Astrocyte (in vitro differentiated cells and primary cell): Measurements from ENCODE around the gene TMEM132E. TPM values are rescaled to one million over a fixed set of nuclear protein-coding genes. Genes with fewer than 3 reads are reported as not detected.

Source experiments
- DNase-seq: peaks from one replicate; pipeline ENCODE4 v3.0.0-alpha.2; 2010; ENCODE audit warnings: low read depth
- FAIRE-seq: peaks from 2 replicates; lab custom pipeline; 2011; peaks lifted over from hg19 to GRCh38; lab: Jason Lieb, UNC
- H2AFZ ChIP-seq: 2 replicates; pipeline ENCODE4 v1.6.0; 2012; ENCODE audit warnings: low read depth, low read length, inconsistent platforms
- H3K27ac ChIP-seq: 2 replicates; pipeline ENCODE4 v1.5.1; 2011; ENCODE audit warnings: low read depth, low read length, inconsistent platforms
- H3K27me3 ChIP-seq: 2 replicates; pipeline ENCODE4 v1.6.0; 2011; ENCODE audit warnings: low read length, inconsistent platforms; ENCODE audit not compliant: insufficient read depth
- H3K36me3 ChIP-seq: 2 replicates; pipeline ENCODE4 v1.5.1; 2011; ENCODE audit warnings: low read length, inconsistent platforms; ENCODE audit not compliant: insufficient read depth
- H3K4me1 ChIP-seq: 2 replicates; pipeline ENCODE4 v1.5.1; 2011; ENCODE audit warnings: low read length, inconsistent platforms; ENCODE audit not compliant: insufficient read depth
- H3K4me2 ChIP-seq: 2 replicates; pipeline ENCODE4 v1.6.0; 2012; ENCODE audit warnings: low read length, inconsistent platforms
- H3K4me3 ChIP-seq: 2 replicates; pipeline ENCODE4 v1.5.1; 2011; ENCODE audit warnings: low read depth, mild to moderate bottlenecking, low read length, inconsistent platforms; ENCODE audit not compliant: insufficient read depth
- H3K79me2 ChIP-seq: 2 replicates; pipeline ENCODE4 v1.6.0; 2012; ENCODE audit warnings: mild to moderate bottlenecking, low read length, inconsistent platforms; ENCODE audit not compliant: insufficient read depth
- H3K9ac ChIP-seq: 2 replicates; pipeline ENCODE4 v1.6.0; 2012; ENCODE audit warnings: mild to moderate bottlenecking, low read length, inconsistent platforms
- H3K9me3 ChIP-seq: 2 replicates; pipeline ENCODE4 v1.5.1; 2012; ENCODE audit warnings: low read depth, mild to moderate bottlenecking, low read length, inconsistent platforms; ENCODE audit not compliant: insufficient read depth
- H4K20me1 ChIP-seq: 2 replicates; pipeline ENCODE4 v1.6.0; 2012; ENCODE audit warnings: low read length, inconsistent platforms; ENCODE audit not compliant: insufficient read depth
- H3K27ac Mint-ChIP-seq: one replicate; pipeline ENCODE4 v1.8.0; 2021; ENCODE audit warnings: mild to moderate bottlenecking, mixed read lengths; ENCODE audit not compliant: unreplicated experiment
- H3K27me3 Mint-ChIP-seq: one replicate; pipeline ENCODE4 v1.8.0; 2021; ENCODE audit warnings: low read depth, mixed read lengths; ENCODE audit not compliant: unreplicated experiment
- H3K36me3 Mint-ChIP-seq: one replicate; pipeline ENCODE4 v1.8.0; 2021; ENCODE audit warnings: low read depth, mixed read lengths; ENCODE audit not compliant: unreplicated experiment
- H3K4me1 Mint-ChIP-seq: one replicate; pipeline ENCODE4 v1.8.0; 2021; ENCODE audit warnings: low read depth, mixed read lengths; ENCODE audit not compliant: unreplicated experiment
- H3K4me3 Mint-ChIP-seq: one replicate; pipeline ENCODE4 v1.8.0; 2021; ENCODE audit warnings: mild to moderate bottlenecking, moderate library complexity, mixed read lengths; ENCODE audit not compliant: unreplicated experiment
- H3K9me3 Mint-ChIP-seq: one replicate; pipeline ENCODE4 v1.8.0; 2021; ENCODE audit warnings: mild to moderate bottlenecking, mixed read lengths; ENCODE audit not compliant: unreplicated experiment
- CTCF ChIP-seq: IDR thresholded peaks from 2 replicates; pipeline ENCODE4 v1.5.1; 2011; ENCODE audit warnings: low read depth, mild to moderate bottlenecking, inconsistent platforms, low read length, moderate library complexity; ENCODE audit not compliant: insufficient read depth
- EZH2 ChIP-seq: IDR thresholded peaks from 2 replicates; pipeline ENCODE4 v1.6.1; 2012; ENCODE audit warnings: mild to moderate bottlenecking, low read length, inconsistent platforms; ENCODE audit not compliant: insufficient read depth
- total RNA-seq: library from RNA; stranded (reverse); gene quantifications from 2 replicates; pipeline ENCODE4 v1.2.1, GENCODE V29; 2021

Gene TMEM132E
- total RNA-seq, 1 donor from 2014 or later = 0.18 TPM

- H3K4me3 Mint-ChIP-seq = no peak overlapping the region
- no peaks in the 10 kb centered on the region for H3K36me3 Mint-ChIP-seq
- TF ChIP-seq EZH2 = no peak
- no peak for TF ChIP-seq CTCF
- Histone ChIP-seq H3K4me2 (no peak overlapping the region), H3K4me3 (no peak overlapping the region), H3K36me3 (no peaks in the 10 kb centered on the region), H3K9ac (no peak overlapping the region), H3K79me2 (no peaks in the 10 kb centered on the region), H4K20me1 (no peaks in the 10 kb centered on the region), H3K27ac (no peak overlapping the region), H3K9me3 (no peaks in the 10 kb centered on the region), H3K4me1 (no peaks in the 10 kb centered on the region), H2AFZ (no peak overlapping the region), H3K27me3 (peaks cover 5% of the 10 kb centered on the region)
- FAIRE-seq (no peak), DNase-seq (no peak)
- H3K27ac Mint-ChIP-seq = no peak overlapping the region
- peaks cover 3% of the 10 kb centered on the region for H3K9me3 Mint-ChIP-seq
- H3K27me3 Mint-ChIP-seq = peaks cover 76% of the 10 kb centered on the region
- no peaks in the 10 kb centered on the region for H3K4me1 Mint-ChIP-seq
These were observed 54.4 kb downstream of the TMEM132E start for GRCh38 chr17:34633760-34634159.

- Histone ChIP-seq H3K9me3 (no peaks in the 10 kb centered on the region), H3K4me3 (no peak overlapping the region), H2AFZ (no peak overlapping the region), H3K36me3 (no peaks in the 10 kb centered on the region), H3K4me1 (no peaks in the 10 kb centered on the region), H3K27me3 (peaks cover 5% of the 10 kb centered on the region), H3K9ac (no peak overlapping the region), H3K4me2 (no peak overlapping the region), H3K27ac (no peak overlapping the region), H4K20me1 (no peaks in the 10 kb centered on the region), H3K79me2 (no peaks in the 10 kb centered on the region)
- peaks cover 78% of the 10 kb centered on the region for H3K27me3 Mint-ChIP-seq
- no peak for TF ChIP-seq CTCF
- no peak for TF ChIP-seq EZH2
- H3K4me3 Mint-ChIP-seq = no peak overlapping the region
- H3K4me1 Mint-ChIP-seq = no peaks in the 10 kb centered on the region
- DNase-seq = no peak
- no peaks in the 10 kb centered on the region for H3K36me3 Mint-ChIP-seq
- no peak overlapping the region for H3K27ac Mint-ChIP-seq
- no peak for FAIRE-seq
- H3K9me3 Mint-ChIP-seq = no peaks in the 10 kb centered on the region
These were observed 55.3 kb downstream of the TMEM132E start for GRCh38 chr17:34634551-34635160.

GRCh38 chr17:34635876-34636275 lies 56.5 kb downstream of the TMEM132E start:
- Histone ChIP-seq H3K79me2 (no peaks in the 10 kb centered on the region), H3K36me3 (no peaks in the 10 kb centered on the region), H2AFZ (no peak overlapping the region), H4K20me1 (no peaks in the 10 kb centered on the region), H3K9ac (no peak overlapping the region), H3K4me3 (no peak overlapping the region), H3K4me1 (no peaks in the 10 kb centered on the region), H3K4me2 (no peak overlapping the region), H3K27me3 (peaks cover 5% of the 10 kb centered on the region), H3K9me3 (no peaks in the 10 kb centered on the region), H3K27ac (no peak overlapping the region)
- H3K4me3 Mint-ChIP-seq = no peak overlapping the region
- no peak for FAIRE-seq
- H3K4me1 Mint-ChIP-seq = no peaks in the 10 kb centered on the region
- DNase-seq = no peak
- TF ChIP-seq EZH2 = no peak
- no peak for TF ChIP-seq CTCF
- no peak overlapping the region for H3K27ac Mint-ChIP-seq
- H3K9me3 Mint-ChIP-seq = no peaks in the 10 kb centered on the region
- no peaks in the 10 kb centered on the region for H3K36me3 Mint-ChIP-seq
- H3K27me3 Mint-ChIP-seq = peaks cover 80% of the 10 kb centered on the region
